Retina (tissue), 1 donor: ENCODE measurements around the gene CSNK1G1.

Experiments used
- DNase-seq: peaks from one replicate; pipeline ENCODE4 v3.0.0-alpha.2; 2016

Gene CSNK1G1

DNA sequence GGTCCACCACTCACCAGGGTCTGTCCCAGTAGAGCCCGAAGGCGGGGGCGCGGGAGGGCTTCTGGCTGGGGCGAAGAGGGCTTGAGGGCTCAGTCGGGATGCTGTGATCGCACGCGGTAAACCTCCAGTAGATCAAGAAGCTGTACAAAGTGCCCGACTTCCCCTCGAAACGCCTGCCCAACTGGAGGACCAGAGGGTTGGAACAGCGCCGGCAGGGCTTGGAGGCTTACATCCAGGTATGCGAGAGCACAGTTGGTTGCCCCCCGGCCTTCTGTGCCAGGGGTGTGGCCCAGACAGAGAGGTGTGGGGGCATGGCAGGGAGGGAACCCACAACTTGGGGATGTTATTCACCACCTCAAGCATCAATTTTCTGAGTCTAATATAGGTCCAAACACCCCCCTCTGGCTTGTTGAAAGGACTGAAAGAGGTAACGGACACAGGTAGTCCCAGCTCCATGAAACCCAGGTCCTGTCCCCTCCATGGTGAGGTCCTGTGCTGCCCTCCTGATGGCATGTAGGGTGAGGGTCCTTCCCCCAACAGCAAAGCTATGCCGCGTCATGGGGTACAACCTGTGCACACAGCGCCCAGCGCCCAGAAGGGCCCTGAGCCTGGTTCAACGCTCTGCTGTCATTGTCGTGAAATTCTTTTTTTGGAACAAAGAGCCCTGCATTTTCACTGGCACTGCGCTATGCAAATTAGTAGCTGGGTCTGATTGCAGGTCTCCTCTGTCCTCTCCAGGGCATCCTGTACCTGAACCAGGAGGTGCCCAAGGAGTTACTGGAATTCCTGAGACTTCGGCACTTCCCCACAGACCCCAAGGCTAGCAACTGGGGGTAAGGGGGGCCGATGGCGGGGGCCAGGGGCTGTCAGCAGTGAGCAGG, 203.2 kb downstream of the CSNK1G1 start:
- DNase-seq = peak; percentile 57

DNA sequence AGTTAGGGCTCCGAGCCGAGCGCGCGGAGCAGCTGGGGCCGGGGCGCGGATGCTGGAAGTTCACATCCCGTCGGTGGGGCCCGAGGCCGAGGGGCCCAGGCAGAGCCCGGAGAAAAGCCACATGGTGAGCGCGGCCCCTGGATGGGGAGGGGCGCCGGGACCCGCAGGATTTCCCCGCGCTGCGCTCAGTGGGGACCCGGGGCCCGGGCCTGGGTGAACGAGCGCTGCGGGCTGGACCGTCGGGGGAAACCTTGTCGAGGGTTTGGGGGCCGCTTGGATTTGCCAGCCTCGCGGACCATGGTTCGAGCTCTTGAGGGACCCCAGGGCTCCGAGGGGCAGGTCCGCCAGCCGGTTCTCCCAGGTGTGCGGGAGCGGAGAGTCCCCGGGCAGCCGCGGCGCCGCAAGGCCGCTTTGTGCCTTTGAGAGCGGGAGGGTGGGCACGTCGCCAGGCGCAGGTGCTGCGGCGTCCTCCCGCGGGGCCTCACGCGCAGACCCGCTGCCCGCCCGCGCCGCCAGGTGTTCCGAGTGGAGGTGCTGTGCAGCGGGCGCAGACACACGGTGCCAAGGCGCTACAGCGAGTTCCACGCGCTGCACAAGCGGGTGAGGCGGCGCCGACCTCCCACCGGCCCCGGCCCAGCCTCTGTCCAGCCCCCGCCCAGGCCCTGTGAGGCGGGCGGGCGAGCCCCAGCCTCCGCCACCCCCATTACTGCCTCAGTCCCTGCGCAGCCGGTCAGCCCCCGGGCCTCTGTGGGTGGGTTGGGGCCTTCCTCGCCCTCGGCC, 204.1 kb downstream of the CSNK1G1 start, which contains the start of gene SNX22:
SNX22 (plus strand) TSS at position 5 of the 780 bp plus-strand sequence; CDS start at position 50, 45 bp downstream.
- peak; percentile 71 for DNase-seq

DNA sequence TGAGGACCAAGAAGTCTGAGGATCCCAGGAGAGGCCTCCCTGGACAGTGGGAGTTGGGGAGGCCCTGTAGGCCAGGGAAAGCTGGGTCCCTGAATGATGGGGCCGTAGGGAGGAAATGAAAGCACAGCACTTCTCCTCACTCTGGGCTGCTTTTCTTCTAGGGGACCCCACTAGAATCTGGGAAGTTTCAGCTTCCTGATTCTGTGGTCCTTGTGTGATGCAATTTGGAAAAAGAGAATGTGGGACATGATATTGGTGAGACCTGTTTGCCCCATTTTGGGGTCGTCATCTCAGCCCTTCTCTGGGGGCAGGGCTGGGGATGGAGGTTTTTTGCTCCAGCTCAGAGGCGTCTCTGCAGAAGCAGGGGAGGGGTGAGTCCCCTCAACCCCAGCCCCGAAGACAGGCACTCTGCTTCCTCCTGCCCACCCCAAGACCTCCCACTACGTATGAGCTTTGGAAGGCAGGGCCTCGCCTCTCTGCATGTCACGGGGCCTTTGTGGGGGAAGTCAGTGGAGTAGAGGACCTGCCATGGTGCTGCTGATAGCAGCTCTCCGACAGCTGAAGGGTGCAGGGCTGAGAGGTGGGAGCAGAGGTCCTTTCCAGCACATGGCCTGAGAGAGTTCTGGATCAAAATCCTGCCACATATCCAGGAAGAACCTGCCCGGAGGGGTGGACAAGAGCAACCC, 205.9 kb downstream of the CSNK1G1 start:
- DNase-seq = no peak

DNA sequence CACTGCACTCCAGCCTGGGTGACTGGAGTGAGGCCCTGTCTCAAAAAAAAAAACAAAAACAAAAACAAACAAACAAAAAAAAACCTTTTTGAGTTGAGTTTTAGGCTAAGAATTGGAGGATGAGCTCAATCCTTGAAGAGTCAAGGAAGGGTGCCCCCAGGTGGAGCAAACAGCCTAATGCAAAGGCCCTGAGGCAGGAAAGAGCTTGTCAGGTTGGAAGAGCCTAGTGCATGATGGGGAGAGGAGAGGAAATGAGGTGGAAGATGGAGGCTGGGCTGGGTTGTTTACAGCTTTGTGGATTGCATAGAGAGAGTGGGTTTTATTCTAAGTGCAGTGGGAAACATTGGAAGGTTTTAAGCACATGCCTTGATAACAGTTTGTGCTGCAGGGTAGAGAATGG, 206.5 kb downstream of the CSNK1G1 start:
- DNase-seq = no peak

DNA sequence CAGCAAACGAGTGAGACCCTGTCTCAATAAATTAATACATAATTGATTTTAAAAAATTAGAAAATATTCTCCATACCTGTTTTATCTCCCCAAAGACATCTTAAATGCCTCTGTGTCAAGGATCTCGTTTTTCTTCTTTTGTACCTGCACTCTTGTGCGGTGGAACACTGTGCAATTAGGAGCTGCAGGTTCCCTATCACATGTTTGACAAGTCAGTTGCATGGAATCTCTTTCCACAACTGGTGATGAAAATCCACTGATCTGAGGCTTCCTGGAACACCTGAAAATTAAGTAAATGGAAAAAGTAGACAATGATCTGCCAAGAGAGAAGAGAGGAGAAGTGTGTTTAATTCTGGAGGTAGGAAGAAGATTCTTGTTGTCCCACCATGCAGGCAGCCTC, 207.4 kb downstream of the CSNK1G1 start:
- no peak for DNase-seq

DNA sequence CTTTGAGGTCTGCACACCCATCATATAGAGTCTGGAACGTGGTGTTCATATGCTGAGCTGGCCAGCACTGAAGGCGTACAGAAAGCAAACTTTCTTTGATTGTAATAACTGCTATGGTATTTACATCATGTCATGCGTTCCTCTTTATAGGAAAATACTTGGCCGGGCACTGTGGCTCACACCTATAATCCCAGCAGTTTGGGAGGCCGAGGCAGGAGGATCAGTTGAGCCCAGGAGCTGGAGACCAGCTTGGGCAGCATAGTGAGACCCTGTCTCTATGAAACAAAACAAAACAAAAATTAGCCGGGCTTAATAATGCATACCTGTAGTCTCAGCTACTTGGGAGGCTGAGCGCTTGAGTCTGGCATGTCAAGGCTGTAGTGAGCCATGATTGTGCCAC, 207.8 kb downstream of the CSNK1G1 start:
- DNase-seq = no peak

DNA sequence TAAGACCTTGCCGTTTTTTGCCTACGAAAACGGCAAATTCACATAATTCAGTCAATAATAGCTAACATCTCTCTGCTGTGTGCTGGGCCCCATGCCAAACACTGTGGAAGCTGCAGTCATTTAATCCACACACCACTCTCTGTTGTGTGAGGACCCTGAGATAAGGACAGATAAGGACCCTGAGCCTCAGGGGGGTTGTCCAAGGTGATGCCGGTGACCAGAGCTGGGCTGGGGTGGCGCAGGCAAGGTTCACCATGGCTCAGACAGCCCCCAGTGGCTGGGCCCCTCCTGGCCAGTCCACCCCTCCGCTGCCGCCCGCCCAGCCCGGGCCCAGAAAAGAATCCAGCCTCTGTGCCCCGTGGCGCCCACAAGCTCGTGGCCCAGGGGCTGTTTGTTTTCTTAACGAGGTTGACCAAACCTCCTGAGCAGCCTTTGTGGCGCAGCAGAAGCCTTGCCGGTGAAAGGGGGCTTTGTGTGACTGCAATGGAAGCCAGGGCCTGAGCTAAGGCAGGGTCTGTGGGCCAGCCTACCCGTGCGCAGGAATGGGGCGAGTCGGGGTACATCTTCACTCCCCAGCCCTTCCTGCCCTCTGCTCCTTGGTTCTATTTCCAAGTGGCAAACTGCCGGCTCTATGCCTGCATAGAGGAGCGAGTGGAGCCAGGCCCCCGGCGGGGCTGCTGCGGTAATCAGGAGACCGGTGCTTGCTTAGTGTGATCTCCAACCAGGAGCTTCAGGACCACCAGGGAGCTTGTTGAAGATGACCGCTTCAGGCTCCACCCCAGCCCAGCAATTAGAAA, 208.9 kb downstream of the CSNK1G1 start:
- DNase-seq = no peak

DNA sequence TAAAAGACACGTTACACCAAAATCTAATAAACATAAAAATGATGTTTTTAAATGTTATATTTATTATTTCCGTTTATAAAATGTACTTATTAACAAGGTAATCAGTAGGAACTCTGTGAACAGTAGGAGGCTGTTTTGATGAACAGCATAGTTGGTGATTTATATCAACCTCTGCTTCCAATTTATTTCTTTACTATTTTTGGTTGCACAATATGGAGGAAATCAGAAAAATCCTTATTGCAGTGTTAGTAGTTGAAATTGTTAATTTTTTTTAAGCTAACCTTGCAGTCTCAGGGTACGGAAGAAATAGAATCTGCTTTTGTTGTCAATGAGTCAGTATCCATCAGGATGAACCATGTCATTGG, 209.5 kb downstream of the CSNK1G1 start:
- no peak for DNase-seq

DNA sequence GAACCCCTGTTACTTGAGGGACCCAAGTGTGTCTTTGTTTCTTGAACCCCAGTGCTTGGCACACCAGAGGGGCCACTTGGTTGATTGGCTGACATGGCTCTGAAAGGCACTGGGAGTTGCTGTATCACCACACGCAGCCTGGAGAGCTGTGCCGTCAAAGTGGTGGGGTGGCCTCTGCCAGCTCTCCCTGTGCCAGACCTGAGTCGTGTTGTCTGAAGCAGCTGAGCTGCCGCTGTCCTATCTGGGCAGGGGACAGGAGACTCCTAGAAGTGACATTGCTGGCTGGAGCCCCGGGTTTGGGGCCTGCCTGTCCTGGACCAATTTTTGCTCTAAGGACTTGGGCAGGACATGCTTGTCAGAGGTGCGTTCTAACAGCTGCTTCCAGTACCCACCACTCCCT, 209.9 kb downstream of the CSNK1G1 start:
- DNase-seq = no peak

DNA sequence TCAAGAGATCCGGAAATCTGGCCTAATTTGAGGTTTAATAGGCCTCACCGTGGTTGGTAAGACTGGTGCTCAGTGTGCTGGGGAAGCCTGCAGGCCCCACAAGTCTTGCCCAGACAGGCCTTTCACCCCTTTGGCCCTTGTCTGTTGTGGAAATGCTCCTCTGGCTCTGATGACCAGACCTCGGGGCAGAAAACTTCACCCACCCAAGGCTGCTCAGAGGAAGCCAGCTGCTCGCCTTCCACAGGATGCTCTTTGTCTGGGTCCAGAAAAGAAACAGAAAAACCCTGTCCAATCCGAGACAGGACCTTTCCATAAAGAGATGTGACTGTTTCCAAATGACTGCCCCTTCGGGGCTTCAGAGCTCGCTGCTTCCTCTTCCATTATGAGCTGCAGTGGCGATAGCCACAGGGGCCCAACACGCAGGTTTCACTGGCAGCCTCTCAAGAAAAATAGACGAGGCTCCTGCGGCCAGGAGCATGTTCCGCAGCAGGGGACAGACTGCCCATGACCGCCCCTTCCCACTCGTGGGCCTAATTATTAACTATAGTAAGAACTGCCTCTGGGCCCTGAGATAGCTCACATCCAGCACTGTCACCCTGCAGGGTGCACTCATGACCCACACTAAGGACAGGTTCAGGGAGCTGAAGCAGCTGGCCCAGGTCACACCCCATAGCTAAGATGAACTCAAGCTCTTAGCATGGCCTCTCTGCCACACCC, 211.2 kb downstream of the CSNK1G1 start:
- DNase-seq = no peak

DNA sequence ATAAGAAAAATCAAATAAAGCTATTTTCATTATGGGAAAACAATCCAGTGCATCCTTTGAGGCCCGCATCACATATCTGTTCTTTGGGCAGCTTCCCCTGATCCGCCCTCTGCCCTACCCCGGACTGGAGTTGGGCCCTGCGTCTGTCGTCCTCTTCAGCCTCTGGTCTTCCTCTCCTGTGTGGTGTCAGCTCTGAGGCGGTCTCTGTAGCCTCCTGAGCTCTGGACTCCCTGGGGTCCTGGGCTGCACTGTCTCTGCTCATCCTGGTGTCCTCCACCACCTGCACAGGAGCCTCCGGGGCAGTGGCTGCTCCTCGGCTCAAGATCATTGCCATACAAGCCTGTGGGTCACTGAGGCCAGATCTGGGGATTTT, 211.8 kb downstream of the CSNK1G1 start:
- DNase-seq = no peak

DNA sequence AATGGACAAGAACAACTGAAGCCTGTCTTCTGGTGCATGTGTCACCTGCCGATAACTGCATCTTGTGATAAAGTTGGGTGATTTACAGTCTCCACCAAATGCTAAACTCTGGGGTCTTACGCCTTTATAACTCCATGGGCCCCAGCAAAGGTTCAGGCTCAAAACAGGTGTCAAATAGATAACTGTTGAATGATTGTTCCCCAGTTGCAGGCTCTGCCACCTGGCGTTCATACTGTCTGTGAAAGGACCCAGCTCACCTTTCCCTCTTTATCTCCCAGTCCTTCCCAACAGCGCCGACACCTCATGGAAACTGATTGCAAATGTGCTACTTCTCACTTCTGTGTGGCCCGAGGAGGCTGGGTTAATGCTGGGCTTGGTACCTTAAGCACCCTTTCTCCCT, 212.7 kb downstream of the CSNK1G1 start:
- DNase-seq = no peak

DNA sequence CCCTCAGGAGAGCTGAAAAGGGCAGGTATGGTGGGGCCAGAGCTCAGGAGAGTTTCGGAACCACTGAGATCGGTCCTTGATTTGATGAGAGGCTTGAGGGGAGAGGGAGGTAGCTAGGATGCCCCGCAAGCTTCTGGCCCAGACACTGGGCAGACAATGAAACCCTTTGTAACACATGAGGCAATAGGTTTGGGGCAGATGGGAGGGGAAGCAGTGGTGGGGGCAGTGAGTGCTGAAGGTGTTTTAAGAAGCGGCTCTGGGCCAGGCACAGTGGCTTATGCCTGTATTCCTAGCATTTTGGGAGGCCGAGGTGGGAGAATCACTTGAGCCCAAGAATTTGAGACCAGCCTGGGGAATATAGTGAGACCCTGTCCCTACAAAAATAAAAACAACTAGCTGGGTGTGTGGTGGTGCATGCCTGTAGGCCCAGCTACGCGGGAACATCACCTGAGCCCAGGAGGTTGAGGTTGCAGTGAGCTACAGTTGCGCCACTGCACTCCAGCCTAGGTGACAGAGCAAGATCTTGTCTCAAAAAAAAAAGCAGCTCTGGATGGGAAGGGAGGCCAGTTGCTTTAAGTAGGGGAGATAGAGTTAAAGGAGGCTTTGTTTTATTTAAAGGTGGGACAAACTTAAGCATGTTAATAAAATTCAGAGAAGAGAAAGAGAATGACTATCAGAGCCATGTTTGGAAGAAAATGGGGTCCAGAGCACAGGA, 214.0 kb downstream of the CSNK1G1 start:
- no peak for DNase-seq

DNA sequence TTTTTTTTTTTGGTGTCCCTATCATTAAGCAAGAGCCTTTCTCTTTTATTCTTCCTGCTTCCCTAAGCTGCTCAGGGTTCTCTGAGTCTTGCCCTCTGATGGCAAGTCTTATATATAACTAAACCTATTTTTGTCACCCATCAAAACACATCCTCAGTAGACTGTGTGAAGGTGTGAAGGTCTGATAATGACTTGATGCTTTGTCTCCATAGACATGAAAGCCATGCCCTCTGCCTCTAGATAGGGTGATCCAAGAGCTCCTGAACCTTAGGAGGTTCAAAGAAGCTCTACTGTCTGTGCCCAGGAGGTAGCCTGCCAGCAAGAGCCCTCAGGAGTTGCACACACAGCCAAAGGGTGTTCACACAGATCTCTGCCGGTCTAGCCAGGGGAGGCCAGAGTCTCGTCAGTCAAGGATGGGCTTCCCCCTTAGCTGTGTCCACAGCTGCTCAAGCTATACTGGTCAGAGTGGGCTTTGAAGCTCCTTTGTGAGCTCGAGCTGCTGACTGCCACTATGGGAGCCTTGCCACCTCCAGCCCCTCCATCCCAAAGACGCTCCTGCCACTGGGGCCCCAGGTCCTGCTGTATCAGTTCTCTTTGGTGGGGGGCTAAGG, 217.5 kb downstream of the CSNK1G1 start:
- no peak for DNase-seq

DNA sequence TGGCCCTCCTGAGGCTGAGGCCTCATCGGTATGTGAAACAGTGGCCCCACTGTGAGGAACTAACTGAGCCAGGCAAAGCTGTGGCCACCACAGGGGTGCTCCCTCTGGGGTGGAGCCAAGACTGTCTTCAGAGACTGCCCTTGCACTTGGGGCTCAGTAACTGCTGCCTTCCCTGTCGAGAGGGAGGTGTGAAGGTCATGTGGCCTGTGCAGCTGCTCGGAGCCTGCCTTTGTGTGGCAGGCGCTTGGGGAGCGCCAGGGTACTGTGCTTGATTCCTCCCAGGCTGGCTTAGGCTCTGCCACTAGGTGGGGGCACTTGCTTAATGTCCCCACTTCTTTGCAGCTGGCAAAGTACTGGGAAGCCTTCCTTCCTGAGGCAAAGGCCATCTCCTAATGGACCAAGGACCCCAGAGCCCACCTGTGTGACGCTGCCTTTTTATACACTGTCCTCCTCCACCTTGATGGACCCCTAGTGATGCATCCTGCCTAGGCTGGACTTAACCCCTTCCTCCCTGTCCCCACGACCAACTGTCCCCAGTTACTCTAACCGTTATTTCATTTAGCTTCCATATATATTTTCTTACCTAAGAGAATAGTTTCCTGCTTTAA, 218.6 kb downstream of the CSNK1G1 start:
- DNase-seq = no peak

DNA sequence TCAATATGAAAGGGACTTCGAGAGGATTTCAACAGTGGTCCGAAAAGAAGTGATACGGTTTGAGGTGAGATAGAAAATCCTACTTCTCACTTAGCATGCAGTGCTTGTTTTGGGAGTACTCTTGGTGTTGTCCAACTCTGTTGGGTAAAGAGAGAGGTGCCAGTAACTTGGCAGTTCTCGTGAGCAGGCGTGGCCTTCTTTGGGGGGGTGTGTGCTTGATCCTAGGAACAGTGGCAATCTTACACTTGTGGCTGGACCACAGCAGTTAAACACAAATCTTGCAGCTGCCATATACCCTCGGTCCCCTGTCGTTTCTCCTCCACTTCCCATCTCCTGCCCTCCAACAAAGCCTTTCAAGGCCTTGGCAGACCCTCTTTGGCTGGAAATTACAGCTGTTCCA, 219.6 kb downstream of the CSNK1G1 start:
- DNase-seq = no peak

DNA sequence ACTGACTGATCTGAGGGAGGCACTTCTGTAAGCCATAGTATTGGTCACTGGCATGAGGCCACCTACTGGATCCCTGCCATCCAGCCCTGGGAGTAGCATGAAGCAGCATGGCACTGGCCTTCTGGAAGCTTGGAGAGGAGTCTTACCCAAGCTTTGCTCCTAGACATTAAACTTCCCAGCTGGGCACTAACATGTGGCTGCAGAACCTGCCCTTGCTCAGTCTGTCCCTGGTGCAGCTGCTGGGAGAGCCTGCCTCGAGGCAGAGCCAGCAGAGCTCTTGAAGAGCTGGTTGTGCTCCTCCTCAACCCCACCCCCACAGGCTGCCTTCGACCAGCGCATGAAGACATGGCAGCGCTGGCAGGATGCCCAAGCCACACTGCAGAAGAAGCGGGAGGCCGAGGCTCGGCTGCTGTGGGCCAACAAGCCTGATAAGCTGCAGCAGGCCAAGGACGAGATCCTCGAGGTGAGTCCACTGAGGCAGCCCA, 221.6 kb downstream of the CSNK1G1 start:
- no peak for DNase-seq

DNA sequence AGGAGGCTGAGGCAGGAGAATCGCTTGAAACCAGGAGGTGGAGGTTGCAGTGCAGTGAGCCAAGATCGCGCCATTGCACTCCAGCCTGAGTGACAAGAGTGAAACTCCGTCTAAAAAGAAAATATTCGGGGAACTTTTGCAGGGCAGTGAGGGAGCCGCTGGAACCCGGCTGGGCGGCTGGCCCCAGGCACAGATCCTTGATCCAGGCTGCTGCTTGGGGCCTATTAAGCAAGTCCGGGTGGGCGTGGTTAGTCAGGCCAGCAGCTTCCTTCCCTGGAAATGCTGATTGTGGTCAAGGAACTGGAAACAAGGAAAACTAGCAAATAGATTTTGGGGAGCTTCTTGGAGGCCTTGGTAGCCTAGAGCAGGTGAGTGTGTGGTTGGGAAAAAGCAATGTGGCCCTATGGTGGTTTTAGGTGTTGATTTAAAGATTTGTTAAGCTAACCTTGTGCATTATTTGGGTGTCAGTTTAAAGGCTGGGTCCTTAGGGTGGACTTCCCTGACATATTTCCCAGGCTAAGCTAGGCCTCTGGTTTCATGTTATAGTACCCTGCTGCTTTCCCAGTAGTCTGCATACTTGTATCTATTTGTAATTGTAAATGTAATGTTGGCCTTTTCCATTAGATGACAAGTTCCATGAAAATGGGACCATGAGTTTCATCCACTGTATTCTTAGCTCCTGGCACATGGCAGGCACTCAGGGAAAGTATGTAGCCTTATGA, 222.2 kb downstream of the CSNK1G1 start:
- no peak for DNase-seq

DNA sequence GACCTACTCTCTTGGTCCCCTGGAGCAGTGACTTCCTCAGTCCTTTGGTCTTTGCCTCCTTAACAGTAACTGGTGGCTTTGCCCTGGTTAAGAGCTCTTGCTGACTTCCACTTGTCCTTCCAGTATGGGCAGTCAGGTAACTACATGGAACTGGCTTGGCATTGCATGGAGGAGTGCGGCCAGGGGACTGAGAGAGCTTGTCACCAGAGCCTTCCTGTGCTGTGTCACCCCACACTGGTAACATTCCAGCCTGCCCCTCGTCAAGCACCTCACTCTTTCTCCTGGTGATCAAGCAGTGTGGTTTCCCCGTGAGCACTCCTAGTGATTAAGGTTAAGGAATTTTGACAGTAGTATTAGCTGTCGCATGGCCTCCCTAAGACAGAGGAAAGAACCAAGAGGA, 223.8 kb downstream of the CSNK1G1 start:
- no peak for DNase-seq

DNA sequence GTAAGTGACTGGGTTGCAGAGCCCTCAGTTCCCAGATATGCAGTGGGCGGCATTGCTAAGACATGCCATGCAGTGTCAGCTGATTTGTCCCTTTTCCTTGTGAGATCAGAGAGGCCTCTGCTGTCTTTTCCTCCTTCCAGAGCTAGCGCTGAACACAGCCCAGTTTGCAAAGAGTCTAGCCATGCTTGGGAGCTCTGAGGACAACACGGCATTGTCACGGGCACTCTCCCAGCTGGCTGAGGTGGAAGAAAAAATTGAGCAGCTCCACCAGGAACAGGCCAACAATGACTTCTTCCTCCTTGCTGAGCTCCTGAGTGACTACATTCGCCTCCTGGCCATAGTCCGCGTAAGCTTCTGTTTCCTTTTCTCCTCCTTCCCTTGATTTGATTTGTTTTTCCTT, 224.4 kb downstream of the CSNK1G1 start:
- no peak for DNase-seq
